Mucosa of descending colon (tissue), 3 donors: ENCODE measurements around the gene INPP5A. TPM values are rescaled to one million over a fixed set of nuclear protein-coding genes. Genes with fewer than 3 reads are reported as not detected.

Source experiments
- ATAC-seq: fragments of 200-7000 bp; cut with Tn5 transposase; one replicate; pipeline ENCODE4 v1.9.1; 2020; ENCODE audit warnings: mild to moderate bottlenecking, moderate library complexity
- DNase-seq, 3 donors: peaks; one replicate each; pipeline ENCODE4 v3.0.0-alpha.2; 2020
- H3K36me3 ChIP-seq: fragments of 200-600 bp; one replicate; pipeline ENCODE4 v1.8.0; 2021; ENCODE audit warnings: low read depth, mild to moderate bottlenecking
- H3K4me1 ChIP-seq: fragments of 200-600 bp; one replicate; pipeline ENCODE4 v1.8.0; 2021; ENCODE audit warnings: low read depth, mild to moderate bottlenecking
- H3K4me3 ChIP-seq: fragments of 200-600 bp; one replicate; pipeline ENCODE4 v1.8.0; 2021; ENCODE audit warnings: mild to moderate bottlenecking
- H3K9me3 ChIP-seq: fragments of 200-600 bp; one replicate; pipeline ENCODE4 v1.8.0; 2021; ENCODE audit warnings: mild to moderate bottlenecking
- intact Hi-C, 2 donors: fragments of 100-400 bp; cut with DNase I in 1 of 2; cut with micrococcal nuclease in 1 of 2; formaldehyde crosslinking; loops; one replicate each; pipeline versions ENCODE4 v1.11.0 to v1.11.1; 2022; cut with DNase I, micrococcal nuclease
- total RNA-seq, 3 donors: library from RNA; stranded (reverse); fragmentation: NEBNext Ultra II Directional in 2 of 3; extraction: Animal tissue kit (Norgen Biotek cat#: 25700) in 2 of 3; gene quantifications; one replicate each; pipeline versions ENCODE4 v1.2.1 to v1.2.4, GENCODE V29; 2021 to 2023
- TF ChIP-seq, protein P1 (sequence below): fragments of 200-600 bp; IDR thresholded peaks from one replicate; pipeline ENCODE4 v1.8.0; 2022; ENCODE audit warnings: antibody characterized with exemption, mild to moderate bottlenecking
- donor health status: DM: no; HTN: no; CAD: no; lungs with moderate emphysema.
- donor health status: DM: no; HTN: no; CAD: no.
- donor health status: DM: no; HTN: yes; CAD: no.

The INPP5A gene
- total RNA-seq, 3 donors from 2014 or later: 31.7 to 92.8 (median 32.0) TPM

DNA sequence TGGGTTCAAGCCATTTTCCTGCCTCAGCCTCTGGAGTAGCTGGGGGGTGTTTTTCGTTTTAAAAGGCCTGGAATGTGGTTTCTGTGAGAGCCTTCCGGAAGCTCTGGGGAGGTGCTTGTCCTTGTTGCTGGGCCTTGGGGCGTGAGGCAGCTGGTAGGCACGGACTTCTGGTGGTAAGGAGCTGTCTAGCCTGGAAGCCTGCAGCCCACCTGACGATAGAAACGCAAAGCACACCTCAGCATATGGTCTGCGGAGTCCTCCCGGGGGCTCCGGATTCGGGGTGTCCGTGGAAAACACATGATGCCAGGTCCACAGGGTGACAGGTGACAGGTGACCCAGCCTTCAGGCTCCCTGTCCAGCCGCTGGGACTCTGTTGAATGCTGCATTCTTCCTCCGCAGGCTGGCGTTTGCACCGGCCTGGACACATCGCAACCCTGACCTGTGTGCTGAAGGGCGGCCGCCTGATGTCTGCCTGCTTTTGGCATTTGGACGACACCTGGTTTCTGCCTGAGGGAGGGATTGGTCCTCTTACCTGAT lies 37.3 kb downstream of the INPP5A start:
- DNase-seq: peak in 2 of 3 donors; percentile 42 to 64
- no peak for ATAC-seq
- Histone ChIP-seq H3K4me3 (no peak overlapping the region), H3K9me3 (no peaks in the 10 kb centered on the region), H3K4me1 (peaks cover 37% of the 10 kb centered on the region), H3K36me3 (no peaks in the 10 kb centered on the region)
- TF ChIP-seq, protein P1, sequence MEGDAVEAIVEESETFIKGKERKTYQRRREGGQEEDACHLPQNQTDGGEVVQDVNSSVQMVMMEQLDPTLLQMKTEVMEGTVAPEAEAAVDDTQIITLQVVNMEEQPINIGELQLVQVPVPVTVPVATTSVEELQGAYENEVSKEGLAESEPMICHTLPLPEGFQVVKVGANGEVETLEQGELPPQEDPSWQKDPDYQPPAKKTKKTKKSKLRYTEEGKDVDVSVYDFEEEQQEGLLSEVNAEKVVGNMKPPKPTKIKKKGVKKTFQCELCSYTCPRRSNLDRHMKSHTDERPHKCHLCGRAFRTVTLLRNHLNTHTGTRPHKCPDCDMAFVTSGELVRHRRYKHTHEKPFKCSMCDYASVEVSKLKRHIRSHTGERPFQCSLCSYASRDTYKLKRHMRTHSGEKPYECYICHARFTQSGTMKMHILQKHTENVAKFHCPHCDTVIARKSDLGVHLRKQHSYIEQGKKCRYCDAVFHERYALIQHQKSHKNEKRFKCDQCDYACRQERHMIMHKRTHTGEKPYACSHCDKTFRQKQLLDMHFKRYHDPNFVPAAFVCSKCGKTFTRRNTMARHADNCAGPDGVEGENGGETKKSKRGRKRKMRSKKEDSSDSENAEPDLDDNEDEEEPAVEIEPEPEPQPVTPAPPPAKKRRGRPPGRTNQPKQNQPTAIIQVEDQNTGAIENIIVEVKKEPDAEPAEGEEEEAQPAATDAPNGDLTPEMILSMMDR: no peak
- intact Hi-C loops: no loop called here

DNA sequence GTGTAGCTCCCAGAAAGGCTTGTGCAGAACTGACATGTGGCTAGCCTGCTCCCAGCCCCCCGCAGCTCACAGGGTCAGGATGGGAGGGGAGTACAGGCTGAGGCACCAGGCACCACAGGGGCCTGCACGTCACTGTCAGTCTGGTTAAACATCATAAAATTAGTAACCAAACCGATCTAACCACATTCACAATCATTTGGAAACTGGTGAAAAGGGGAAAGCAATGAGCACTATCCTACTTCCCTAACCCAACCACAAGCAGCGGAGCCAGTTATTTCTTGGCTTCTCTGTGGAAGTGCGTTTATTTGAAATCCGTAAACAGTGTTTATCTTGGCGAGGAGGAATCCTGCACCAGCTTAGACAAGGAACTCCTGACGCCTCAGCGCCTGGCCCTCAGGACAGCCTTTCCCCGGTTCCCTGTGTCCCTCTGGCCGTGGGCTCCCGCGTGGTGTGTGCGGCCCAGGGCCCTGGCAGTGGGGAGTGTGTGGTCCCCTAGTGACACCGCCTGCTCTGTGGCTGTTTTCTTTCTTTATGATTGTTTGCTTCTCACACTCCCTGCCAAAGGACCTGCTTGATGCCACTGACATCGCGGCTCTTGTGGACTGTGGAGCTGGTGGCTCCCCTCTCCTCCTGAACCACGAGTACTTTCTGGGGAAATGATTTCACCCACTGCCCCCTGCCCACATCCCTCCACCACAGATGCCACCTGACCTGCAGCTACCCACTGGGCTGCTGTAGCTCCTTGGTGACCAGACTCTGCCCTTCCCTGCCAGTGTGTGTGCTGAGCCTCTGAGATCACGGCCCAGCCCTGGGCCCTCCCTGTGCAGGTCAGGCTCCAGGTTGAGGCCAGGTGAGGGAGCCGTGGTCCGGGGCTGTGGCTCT lies 38.0 kb downstream of the INPP5A start:
- peaks cover 36% of the 10 kb centered on the region for H3K4me1 ChIP-seq
- no peaks in the 10 kb centered on the region for H3K36me3 ChIP-seq
- TF ChIP-seq, protein P1: no peak
- H3K9me3 ChIP-seq: no peaks in the 10 kb centered on the region
- DNase-seq: peak; percentile 56 to 64 (median 61)
- intact Hi-C loops: no loop called here
- no peak overlapping the region for H3K4me3 ChIP-seq
- ATAC-seq: peak; percentile 71

DNA sequence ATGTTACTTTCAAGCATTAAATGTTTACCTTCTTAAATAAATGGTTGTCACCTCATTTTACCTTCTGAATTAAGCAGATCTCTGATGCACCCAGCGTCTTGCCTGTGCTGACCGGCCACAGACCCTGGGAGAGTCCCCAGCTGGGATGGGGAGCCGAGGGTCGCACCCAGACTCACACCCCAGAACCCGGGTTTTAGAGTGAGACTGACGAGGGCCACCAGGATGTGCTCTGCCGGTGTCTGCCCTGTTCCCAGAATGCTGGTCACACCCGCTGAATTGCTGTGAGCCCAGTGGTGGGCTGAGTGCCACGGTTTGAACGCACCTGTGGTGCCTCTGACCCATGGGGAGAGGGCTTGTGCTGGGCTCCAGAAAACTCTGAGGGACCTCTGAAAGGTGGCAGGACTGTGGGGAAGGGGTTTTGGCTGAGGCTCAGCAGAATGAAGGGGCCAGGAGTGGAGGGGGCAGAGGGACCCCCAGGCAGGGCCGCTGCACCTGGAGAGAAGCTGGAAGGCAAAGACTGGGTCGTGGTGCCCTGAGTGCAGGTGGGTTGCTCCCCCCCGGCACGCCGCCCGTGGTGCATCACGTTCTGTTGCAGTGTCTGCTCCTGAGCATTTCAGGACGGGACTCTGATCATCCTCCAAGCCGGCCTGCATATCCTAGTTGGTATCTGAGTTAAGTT lies 39.2 kb downstream of the INPP5A start:
- no peaks in the 10 kb centered on the region for H3K36me3 ChIP-seq
- intact Hi-C loops: no loop called here
- no peak overlapping the region for H3K4me3 ChIP-seq
- ATAC-seq: no peak
- peak in 1 of 3 donors; percentile 35 for DNase-seq
- H3K9me3 ChIP-seq: no peaks in the 10 kb centered on the region
- TF ChIP-seq, protein P1: no peak
- H3K4me1 ChIP-seq: peaks cover 24% of the 10 kb centered on the region

DNA sequence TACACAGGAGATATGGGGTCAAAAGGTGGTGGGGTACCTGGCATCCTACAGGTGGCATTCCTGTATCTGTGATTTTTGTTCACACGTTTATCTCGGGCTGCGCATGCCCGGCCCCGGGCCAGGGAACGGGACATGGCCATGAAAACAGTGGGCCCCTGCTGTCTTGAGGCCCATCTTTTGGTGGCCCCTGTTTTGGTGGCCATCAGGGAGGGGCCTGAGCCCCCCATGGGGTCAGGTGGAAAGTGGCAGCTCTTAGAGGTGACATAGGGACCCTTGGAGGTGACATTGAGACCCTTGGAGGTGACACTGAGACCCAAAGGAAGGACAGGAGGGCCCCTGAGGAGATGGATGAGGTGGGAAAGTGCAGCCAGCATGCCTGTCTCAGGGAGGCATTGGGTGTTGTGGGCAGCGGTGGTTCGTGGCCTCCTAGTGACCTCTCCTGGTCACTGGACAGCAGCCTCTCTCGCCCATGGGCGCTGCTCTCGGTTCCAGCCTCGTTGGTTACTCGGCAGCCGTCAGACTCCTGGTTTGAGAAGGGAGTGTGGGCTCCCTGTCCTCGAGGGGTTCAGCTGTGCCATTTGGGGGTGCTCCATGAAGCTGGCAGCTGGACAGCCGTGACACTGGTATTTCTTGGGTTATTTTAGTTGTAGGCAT lies 39.9 kb downstream of the INPP5A start:
- intact Hi-C loops: no loop called here
- DNase-seq (peak in 1 of 3 donors; percentile 37), ATAC-seq (no peak)
- H3K4me3 ChIP-seq: no peak overlapping the region
- H3K4me1 ChIP-seq: peaks cover 19% of the 10 kb centered on the region
- TF ChIP-seq, protein P1: no peak
- no peaks in the 10 kb centered on the region for H3K36me3 ChIP-seq
- H3K9me3 ChIP-seq: no peaks in the 10 kb centered on the region

DNA sequence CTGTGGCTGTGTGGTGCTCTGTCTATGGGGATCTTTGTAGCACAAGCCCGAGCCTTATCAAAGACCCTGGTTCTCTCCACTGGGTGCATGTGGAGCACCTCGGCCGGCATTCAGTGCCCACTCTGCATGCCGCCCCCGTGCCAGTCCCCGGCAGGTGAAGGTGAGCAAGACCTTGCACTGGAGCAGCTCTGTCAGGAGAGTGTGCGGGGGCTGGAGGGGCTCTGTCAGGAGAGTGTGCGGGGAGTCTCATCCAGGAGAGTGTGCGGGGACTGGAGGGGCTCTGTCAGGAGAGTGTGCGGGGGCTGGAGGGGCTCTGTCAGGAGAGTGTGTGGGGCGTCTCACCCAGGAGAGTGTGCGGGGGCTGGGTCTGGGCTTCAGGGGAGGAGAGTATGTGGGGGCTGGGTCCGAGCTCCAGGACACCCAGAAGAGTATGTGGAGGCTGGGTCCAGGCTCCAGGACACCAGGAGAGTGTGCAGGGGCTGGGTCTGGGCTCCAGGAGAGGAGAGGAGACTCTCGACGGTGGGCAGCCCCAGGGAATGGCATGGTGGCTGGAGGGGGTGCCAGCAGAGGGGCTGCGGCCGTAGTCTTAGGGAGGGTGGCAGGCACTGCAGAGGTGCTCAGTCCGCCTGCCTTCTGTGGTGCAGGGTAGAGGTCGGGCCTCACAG lies 40.8 kb downstream of the INPP5A start:
- no peak for ATAC-seq
- TF ChIP-seq, protein P1: no peak
- H3K4me3 ChIP-seq: no peak overlapping the region
- no peak for DNase-seq
- peaks cover 19% of the 10 kb centered on the region for H3K4me1 ChIP-seq
- no peaks in the 10 kb centered on the region for H3K9me3 ChIP-seq
- intact Hi-C loops: no loop called here
- no peaks in the 10 kb centered on the region for H3K36me3 ChIP-seq
